GM19023 (cell line): ENCODE measurements around the gene TRAPPC10.

ENCODE experiments used
- ATAC-seq: cut with Tn5 transposase; IDR thresholded peaks from one replicate; pipeline ENCODE4 v1.9.1; 2021; ENCODE audit warnings: mild to moderate bottlenecking, moderate library complexity; ENCODE audit not compliant: unreplicated experiment

Gene TRAPPC10

GRCh38 chr21:43981151-43981870, 30.8 kb upstream of the TRAPPC10 start:
- ATAC-seq = no peak

- ATAC-seq = no peak
Observed at GRCh38 chr21:43981871-43982210, 30.3 kb upstream of the TRAPPC10 start.

GRCh38 chr21:43982489-43983078, 29.5 kb upstream of the TRAPPC10 start:
- ATAC-seq = no peak

- no peak for ATAC-seq
Observed at GRCh38 chr21:43983390-43983789, 28.7 kb upstream of the TRAPPC10 start.

GRCh38 chr21:43983860-43984420, 28.2 kb upstream of the TRAPPC10 start:
- ATAC-seq = no peak

GRCh38 chr21:43984905-43985689, 27.0 kb upstream of the TRAPPC10 start:
- ATAC-seq = no peak

- no peak for ATAC-seq
Observed at GRCh38 chr21:43985690-43986251, 26.3 kb upstream of the TRAPPC10 start.

GRCh38 chr21:43986544-43987451, 25.3 kb upstream of the TRAPPC10 start:
- no peak for ATAC-seq

GRCh38 chr21:43987509-43987908, 24.6 kb upstream of the TRAPPC10 start:
- ATAC-seq = no peak

GRCh38 chr21:43988016-43988415, 24.1 kb upstream of the TRAPPC10 start:
- no peak for ATAC-seq

- no peak for ATAC-seq
Observed at GRCh38 chr21:43988506-43989230, 23.4 kb upstream of the TRAPPC10 start.

- no peak for ATAC-seq
Observed at GRCh38 chr21:43989401-43989800, 22.7 kb upstream of the TRAPPC10 start.

GRCh38 chr21:43991447-43991991, 20.6 kb upstream of the TRAPPC10 start:
- no peak for ATAC-seq

- no peak for ATAC-seq
Observed at GRCh38 chr21:43992121-43992520, 20.0 kb upstream of the TRAPPC10 start.

GRCh38 chr21:43993420-43993934, 18.6 kb upstream of the TRAPPC10 start:
- no peak for ATAC-seq

GRCh38 chr21:43994085-43994484, 18.0 kb upstream of the TRAPPC10 start:
- no peak for ATAC-seq

GRCh38 chr21:43994646-43995045, 17.5 kb upstream of the TRAPPC10 start:
- ATAC-seq = no peak

GRCh38 chr21:43995521-43996105, 16.5 kb upstream of the TRAPPC10 start:
- no peak for ATAC-seq
